HL-60 (cell line): ENCODE data around the gene P2RY4.
"Not testable (repeated sequence)": the region's sequence is repeated elsewhere in the genome, so short reads cannot be mapped to it uniquely, and the experiment has no call there.

Experiments
- DNase-seq, 2 experiments: peaks; one replicate each; pipeline ENCODE4 v3.0.0-alpha.2; 2010 to 2020; ENCODE audit warnings: low read depth in 1 of 2, low spot score in 1 of 2
- H3K27ac ChIP-seq: fragments of 250-450 bp; sonication (Bioruptor Pico); replicated peaks from 2 replicates; pipeline ENCODE4 v1.5.1; 2020; ENCODE audit warnings: mild to moderate bottlenecking, moderate library complexity
- H3K27me3 ChIP-seq: fragments of 250-450 bp; sonication (Bioruptor Pico); 2 replicates; pipeline ENCODE4 v1.5.1; 2021; ENCODE audit warnings: mild to moderate bottlenecking, moderate library complexity; ENCODE audit not compliant: insufficient read depth, poor library complexity, severe bottlenecking
- H3K4me3 ChIP-seq: replicated peaks from 2 replicates; pipeline ENCODE4 v1.5.1; 2011; ENCODE audit warnings: mild to moderate bottlenecking, control low read depth, low read length; ENCODE audit not compliant: insufficient read depth
- GABPA ChIP-seq: IDR thresholded peaks from 2 replicates; pipeline ENCODE4 v1.6.1; 2012; ENCODE audit warnings: low read depth
- POLR2AphosphoS5 ChIP-seq: IDR thresholded peaks from 2 replicates; pipeline ENCODE4 v1.6.1; 2012; ENCODE audit warnings: low read depth
- SPI1 ChIP-seq: IDR thresholded peaks from 2 replicates; pipeline ENCODE4 v1.6.1; 2012; ENCODE audit warnings: low read depth, mild to moderate bottlenecking, borderline replicate concordance
- TF ChIP-seq, protein P1 (sequence below): IDR thresholded peaks from 2 replicates; pipeline ENCODE4 v1.6.1; 2012; ENCODE audit warnings: low read depth; ENCODE audit not compliant: insufficient replicate concordance
- TF ChIP-seq, protein P2 (sequence below): IDR thresholded peaks from one replicate; pipeline ENCODE4 v1.5.1; 2011; ENCODE audit warnings: low read length, control low read depth, inconsistent platforms; ENCODE audit not compliant: insufficient read depth

Gene P2RY4

DNA sequence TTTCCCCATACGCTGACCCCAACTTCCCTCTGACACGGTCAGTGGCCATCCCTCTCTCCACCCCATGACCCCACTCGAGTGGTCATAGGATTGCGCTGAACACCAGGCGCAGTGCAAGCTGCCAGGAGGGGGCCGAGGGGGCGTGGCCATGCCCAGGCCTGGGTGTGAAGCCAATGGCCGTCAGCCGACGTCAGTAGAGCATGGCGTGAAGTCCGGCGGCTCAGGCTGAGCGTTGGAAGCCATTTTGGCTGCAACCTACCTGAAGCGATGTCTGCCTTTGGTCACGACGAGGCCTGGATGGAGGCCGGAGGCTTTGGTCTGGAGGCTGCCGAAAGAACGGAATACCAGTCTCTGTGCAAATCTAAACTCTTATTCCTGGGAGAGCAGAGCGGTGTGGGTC, 21.9 kb upstream of the P2RY4 start, which contains the start of gene RAB41:
TSS of gene RAB41 (plus strand) at position 222 of the 400 bp plus-strand sequence. CDS start at position 268, 46 bp downstream.
- TF ChIP-seq SPI1 (no peak), POLR2AphosphoS5 (no peak), GABPA (no peak)
- TF ChIP-seq, protein P1, sequence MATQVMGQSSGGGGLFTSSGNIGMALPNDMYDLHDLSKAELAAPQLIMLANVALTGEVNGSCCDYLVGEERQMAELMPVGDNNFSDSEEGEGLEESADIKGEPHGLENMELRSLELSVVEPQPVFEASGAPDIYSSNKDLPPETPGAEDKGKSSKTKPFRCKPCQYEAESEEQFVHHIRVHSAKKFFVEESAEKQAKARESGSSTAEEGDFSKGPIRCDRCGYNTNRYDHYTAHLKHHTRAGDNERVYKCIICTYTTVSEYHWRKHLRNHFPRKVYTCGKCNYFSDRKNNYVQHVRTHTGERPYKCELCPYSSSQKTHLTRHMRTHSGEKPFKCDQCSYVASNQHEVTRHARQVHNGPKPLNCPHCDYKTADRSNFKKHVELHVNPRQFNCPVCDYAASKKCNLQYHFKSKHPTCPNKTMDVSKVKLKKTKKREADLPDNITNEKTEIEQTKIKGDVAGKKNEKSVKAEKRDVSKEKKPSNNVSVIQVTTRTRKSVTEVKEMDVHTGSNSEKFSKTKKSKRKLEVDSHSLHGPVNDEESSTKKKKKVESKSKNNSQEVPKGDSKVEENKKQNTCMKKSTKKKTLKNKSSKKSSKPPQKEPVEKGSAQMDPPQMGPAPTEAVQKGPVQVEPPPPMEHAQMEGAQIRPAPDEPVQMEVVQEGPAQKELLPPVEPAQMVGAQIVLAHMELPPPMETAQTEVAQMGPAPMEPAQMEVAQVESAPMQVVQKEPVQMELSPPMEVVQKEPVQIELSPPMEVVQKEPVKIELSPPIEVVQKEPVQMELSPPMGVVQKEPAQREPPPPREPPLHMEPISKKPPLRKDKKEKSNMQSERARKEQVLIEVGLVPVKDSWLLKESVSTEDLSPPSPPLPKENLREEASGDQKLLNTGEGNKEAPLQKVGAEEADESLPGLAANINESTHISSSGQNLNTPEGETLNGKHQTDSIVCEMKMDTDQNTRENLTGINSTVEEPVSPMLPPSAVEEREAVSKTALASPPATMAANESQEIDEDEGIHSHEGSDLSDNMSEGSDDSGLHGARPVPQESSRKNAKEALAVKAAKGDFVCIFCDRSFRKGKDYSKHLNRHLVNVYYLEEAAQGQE, result no peak
- TF ChIP-seq, protein P2, sequence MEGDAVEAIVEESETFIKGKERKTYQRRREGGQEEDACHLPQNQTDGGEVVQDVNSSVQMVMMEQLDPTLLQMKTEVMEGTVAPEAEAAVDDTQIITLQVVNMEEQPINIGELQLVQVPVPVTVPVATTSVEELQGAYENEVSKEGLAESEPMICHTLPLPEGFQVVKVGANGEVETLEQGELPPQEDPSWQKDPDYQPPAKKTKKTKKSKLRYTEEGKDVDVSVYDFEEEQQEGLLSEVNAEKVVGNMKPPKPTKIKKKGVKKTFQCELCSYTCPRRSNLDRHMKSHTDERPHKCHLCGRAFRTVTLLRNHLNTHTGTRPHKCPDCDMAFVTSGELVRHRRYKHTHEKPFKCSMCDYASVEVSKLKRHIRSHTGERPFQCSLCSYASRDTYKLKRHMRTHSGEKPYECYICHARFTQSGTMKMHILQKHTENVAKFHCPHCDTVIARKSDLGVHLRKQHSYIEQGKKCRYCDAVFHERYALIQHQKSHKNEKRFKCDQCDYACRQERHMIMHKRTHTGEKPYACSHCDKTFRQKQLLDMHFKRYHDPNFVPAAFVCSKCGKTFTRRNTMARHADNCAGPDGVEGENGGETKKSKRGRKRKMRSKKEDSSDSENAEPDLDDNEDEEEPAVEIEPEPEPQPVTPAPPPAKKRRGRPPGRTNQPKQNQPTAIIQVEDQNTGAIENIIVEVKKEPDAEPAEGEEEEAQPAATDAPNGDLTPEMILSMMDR, result no peak
- H3K27me3 ChIP-seq, result no peaks in the 10 kb centered on the region
- no peak within 1 kb of the TSS for H3K4me3 ChIP-seq
- DNase-seq, result no peak
- no peak within 1 kb of the TSS for H3K27ac ChIP-seq

DNA sequence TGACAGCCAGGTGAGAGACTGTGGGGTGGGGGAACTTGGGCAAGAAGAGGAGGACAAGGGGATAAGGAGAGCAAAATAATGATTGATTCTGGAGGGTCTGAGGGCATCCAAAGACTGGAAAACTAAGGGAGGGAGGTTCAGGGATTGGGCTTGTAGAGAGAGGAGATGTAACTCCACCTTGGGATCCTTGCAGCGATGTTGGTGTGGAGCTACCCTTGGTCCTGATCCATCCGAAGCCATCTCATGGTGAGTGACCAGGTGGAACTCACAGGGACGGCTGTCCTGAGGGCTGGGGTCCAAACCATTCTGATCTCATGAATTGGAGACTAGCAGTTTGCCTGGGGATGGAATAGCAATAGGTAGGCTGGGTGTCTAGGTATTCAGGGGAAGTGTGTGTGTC, 20.6 kb upstream of the P2RY4 start:
- H3K4me3 ChIP-seq, result no peak overlapping the region
- H3K27me3 ChIP-seq, result no peaks in the 10 kb centered on the region
- no peak overlapping the region for H3K27ac ChIP-seq
- no peak for DNase-seq
- no peak for TF ChIP-seq GABPA
- TF ChIP-seq, protein P1, result peak; percentile 48

DNA sequence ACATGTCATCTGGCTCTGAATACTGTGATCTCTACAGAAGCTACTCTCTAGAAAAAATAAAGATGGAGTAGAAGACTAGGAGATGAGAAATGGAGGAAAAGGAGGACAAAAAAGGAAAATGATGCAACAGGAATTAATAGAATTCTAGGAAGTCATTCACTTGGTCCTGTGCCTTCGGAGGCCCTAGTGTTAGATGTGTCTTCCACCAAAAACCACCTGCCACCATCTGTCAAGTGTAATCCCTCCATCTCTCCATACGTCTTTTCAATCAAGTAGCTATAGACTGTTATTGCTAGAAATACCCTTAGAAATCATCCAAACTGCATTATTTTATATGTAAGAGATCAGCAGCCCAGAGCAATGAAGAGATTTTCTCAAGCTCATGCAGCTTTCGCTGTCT, 19.1 kb upstream of the P2RY4 start:
- no peak for DNase-seq
- Histone ChIP-seq H3K27ac (no peak overlapping the region), H3K4me3 (no peak overlapping the region), H3K27me3 (no peaks in the 10 kb centered on the region)
- TF ChIP-seq, protein P1, result no peak
- no peak for TF ChIP-seq SPI1
- no peak for TF ChIP-seq POLR2AphosphoS5
- no peak for TF ChIP-seq GABPA
- TF ChIP-seq, protein P2, result no peak

DNA sequence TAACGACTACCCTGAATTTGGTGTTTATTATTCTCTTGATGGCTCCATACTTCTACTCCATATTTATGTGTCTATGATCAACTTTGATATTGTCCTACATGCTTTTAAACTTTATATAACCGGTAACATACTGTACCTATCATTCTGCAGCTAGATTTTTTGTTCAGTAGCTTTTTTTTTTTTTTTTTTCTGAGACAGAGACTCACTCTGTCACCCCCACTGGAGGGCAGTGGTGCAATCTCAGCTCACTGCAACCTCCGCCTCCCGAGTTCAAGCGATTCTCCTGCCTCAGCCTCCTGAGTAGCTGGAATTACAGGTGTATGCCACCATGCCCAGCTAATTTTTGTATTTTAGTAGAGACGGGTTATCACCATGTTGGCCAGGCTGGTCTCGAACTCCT, 14.0 kb upstream of the P2RY4 start:
- not testable (repeated sequence) for H3K4me3 ChIP-seq, H3K27ac ChIP-seq, H3K27me3 ChIP-seq, DNase-seq
